NCI-H1930 (cell line): Measurements from ENCODE around the gene SPTLC2.
A peak's percentile ranks its signal among the peaks of the same experiment; 100 is the strongest.

Source experiments
- DNase-seq, 2 experiments: peaks; one replicate each; lab custom pipeline; 2025; lab: John Stamatoyannopoulos, UW

Gene SPTLC2

GRCh38 chr14:77505031-77505430 lies 111.4 kb downstream of the SPTLC2 start:
- no peak for DNase-seq

GRCh38 chr14:77503138-77503537 lies 113.3 kb downstream of the SPTLC2 start:
- DNase-seq, result no peak

- no peak for DNase-seq
These were observed 114.2 kb downstream of the SPTLC2 start for GRCh38 chr14:77502109-77502782.

- peak in 1 of 2 experiments; percentile 17 for DNase-seq
These were observed 117.4 kb downstream of the SPTLC2 start for GRCh38 chr14:77498984-77499527.

GRCh38 chr14:77498120-77498979 lies 118.1 kb downstream of the SPTLC2 start, which contains the start of gene ISM2:
TSS of gene ISM2 (minus strand) at chr14:77498816. CDS start at chr14:77498793, 23 bp downstream.
- peak; percentile 7 to 65 for DNase-seq

GRCh38 chr14:77495334-77495733 lies 121.1 kb downstream of the SPTLC2 start:
- DNase-seq, result no peak

GRCh38 chr14:77491056-77491455 lies 125.4 kb downstream of the SPTLC2 start:
- DNase-seq, result no peak

GRCh38 chr14:77490347-77490986 lies 126.0 kb downstream of the SPTLC2 start:
- no peak for DNase-seq

- DNase-seq, result no peak
These were observed 127.4 kb downstream of the SPTLC2 start for GRCh38 chr14:77489041-77489440.

- no peak for DNase-seq
These were observed 127.9 kb downstream of the SPTLC2 start for GRCh38 chr14:77488558-77488957.

GRCh38 chr14:77485901-77486678 lies 130.3 kb downstream of the SPTLC2 start:
- no peak for DNase-seq

GRCh38 chr14:77485256-77485655 lies 131.2 kb downstream of the SPTLC2 start:
- no peak for DNase-seq

GRCh38 chr14:77482422-77482821 lies 134.0 kb downstream of the SPTLC2 start:
- DNase-seq, result no peak

GRCh38 chr14:77478796-77479195 lies 137.6 kb downstream of the SPTLC2 start:
- no peak for DNase-seq

GRCh38 chr14:77478029-77478428 lies 138.4 kb downstream of the SPTLC2 start:
- no peak for DNase-seq

- DNase-seq, result no peak
These were observed 140.9 kb downstream of the SPTLC2 start for GRCh38 chr14:77475432-77476115.

GRCh38 chr14:77474479-77475177 lies 141.8 kb downstream of the SPTLC2 start:
- no peak for DNase-seq

GRCh38 chr14:77473921-77474320 lies 142.5 kb downstream of the SPTLC2 start:
- no peak for DNase-seq

- no peak for DNase-seq
These were observed 146.1 kb downstream of the SPTLC2 start for GRCh38 chr14:77470224-77470870.

- no peak for DNase-seq
These were observed 146.9 kb downstream of the SPTLC2 start for GRCh38 chr14:77469539-77469938.
